ENCODE measurements around the gene APOD.

The APOD gene

GRCh38 chr3:195587406-195587805 is 3.7 kb upstream of the APOD start:
- DNase-seq (ENCODE audit: low read depth) = no peak

- DNase-seq (ENCODE audit: low read depth) = no peak
Measured at GRCh38 chr3:195584543-195584870, 767 bp upstream of the APOD start.

DNA sequence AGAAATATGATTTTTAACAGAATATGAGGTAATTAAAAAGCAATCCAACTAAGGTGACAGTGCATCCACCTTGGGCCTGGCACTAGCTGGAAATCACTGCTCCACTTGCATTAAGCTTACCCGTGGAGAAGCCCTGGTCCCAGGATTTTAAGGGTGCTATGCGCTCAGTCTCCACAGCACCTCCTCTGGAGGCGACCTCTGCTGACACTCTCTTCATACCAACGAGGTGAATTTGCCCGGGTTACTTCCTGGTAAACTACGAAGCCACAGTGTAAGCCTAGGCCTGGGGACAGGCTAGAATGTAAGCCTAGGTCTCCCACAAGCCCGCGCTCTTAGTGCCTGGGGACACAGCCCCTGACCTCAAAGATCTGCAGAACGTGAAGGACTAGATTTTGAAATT is 793 bp downstream of the APOD start:
- DNase-seq (ENCODE audit: low read depth) = no peak

- no peak for DNase-seq (ENCODE audit: low read depth)
Measured at GRCh38 chr3:195580744-195581443, 2.8 kb downstream of the APOD start.

GRCh38 chr3:195579281-195579680 is 4.5 kb downstream of the APOD start:
- DNase-seq (ENCODE audit: low read depth) = no peak

GRCh38 chr3:195578565-195578964 is 5.2 kb downstream of the APOD start:
- DNase-seq (ENCODE audit: low read depth) = no peak

DNA sequence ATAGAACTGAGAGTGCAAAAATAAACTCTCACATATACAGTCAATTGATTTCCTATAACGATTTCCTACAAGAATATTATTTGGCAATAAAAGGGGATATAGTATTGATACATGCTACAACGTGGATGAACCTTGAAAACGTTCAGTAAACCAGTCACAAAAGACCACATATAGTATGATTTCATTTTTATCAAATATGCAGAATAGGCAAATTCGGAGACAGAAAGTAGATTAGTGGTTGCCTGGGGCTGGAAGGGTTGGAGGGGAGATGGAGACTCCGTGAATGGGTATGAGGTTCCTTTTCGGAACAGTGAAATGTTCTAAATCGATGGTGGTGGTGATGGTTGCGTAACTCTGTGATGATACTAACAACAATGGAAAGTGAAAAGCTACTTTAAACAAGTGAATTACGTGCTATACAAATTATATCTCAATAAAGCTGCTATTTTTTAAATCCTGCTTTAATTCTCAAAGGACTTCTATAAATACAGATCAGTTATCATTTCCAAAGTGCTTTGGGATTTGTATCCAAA is 6.0 kb downstream of the APOD start:
- DNase-seq (ENCODE audit: low read depth) = no peak

DNA sequence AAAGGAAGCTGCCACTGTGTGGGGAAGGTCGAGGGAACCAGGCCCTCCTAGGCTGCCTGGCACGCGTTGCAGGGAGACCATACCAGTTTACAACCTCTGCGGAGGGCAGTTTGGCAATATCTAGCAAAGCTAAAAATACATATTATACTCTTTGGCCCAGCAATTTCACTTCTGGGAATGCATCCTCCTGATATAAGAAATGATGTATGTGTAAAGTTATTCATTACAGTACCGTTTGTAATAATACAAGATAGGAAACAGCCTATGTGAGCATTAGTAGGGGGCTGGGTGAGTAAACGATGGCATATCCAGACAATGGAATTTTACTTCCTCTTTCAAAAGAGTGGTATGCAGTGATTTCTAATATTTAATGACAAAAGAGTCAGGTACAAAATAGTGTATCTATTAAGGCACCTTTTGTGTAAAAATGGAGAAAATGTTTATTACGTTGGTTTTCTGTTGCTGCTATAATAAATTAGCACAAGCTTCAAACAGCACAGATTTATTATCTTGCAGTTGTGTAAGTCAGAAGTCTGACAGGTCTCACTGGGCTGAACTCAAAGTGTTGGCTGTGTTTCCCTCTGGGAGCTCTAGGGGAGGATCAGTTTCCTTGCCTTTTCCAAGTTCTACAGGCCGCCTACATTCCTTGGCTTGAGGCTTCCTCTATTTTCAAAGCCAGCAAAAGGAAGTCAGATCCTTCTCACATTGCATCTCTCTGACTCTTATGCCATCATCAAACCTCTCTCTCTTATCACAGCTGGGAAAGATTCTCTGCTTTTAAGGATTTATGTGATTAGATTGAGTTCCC is 9.0 kb downstream of the APOD start:
- no peak for DNase-seq (ENCODE audit: low read depth)

GRCh38 chr3:195573611-195574496 is 9.9 kb downstream of the APOD start:
- DNase-seq (ENCODE audit: low read depth) = no peak

- DNase-seq (ENCODE audit: low read depth) = no peak
Measured at GRCh38 chr3:195571361-195571760, 12.4 kb downstream of the APOD start.

DNA sequence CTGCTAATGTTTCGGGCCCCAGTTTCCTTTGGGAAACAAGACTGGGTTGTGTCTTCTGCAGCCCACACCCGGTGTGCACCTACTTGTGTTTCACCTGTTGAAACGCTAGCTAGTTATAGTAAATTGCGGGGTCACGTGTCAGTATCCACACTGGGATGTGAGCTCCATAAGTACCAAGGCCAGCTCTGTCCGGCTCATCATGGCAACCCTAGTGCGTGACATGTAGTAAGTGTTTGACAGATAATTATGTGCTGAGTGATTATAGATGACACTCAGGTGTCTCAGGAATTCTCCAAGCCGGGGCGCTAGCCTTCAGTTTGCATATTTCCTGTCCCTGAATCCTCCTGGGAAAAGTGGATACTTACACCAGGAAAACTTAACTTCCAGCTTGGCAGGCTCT is 12.8 kb downstream of the APOD start:
- no peak for DNase-seq (ENCODE audit: low read depth)

DNA sequence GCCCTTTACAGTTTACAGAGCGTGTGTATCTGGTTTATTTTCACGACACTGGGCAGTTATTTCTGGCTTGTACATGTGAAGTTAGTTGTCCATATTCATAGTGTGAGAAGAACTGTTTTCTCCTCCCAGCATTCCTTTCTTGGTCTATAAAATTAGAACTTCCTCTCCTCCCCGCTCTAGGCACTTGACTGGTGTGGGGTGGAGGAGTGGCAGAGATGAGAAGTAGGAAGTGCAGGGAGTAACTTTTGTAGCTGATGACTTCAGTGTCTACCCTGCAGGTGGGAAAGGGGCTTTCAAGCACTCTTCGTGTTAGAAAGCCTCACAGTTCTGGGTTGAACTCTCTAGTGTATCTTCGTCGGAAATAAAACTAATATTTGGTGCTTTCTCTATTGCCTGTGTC is 13.4 kb downstream of the APOD start:
- DNase-seq (ENCODE audit: low read depth) = no peak

DNA sequence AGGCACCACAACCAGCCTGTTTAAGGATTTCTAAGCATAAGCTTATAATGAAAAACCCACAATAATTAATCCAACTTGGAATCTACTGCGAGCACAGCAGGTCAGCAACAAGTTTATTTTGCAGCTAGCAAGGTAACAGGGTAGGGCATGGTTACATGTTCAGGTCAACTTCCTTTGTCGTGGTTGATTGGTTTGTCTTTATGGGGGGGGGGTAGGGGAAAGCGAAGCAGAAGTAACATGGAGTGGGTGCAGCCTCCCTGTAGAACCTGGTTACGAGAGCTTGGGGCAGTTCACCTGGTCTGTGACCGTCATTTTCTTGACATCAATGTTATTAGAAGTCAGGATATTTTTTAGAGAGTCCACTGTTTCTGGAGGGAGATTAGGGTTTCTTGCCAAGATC is 15.1 kb downstream of the APOD start:
- no peak for DNase-seq (ENCODE audit: low read depth)

- no peak for DNase-seq (ENCODE audit: low read depth)
Measured at GRCh38 chr3:195566797-195567196, 16.9 kb downstream of the APOD start.

DNA sequence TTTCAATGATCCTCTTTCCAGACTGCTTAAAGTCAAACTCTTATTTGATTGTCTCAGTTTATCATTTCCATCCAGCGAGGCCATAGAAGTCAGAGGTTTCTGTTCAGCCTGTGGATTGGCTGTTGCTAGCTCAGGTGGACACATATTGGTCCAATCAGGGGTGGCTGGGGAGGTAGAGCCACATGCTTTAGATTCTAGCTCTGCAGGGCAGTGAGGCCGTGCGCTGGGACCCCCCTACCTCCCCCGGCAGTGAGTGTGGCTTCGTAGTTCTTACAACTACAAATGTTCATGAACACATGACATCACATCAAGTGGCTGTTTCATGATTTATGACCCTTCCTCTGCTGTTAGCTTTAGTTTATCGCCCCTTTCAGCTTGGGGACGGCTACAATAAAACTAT is 18.0 kb downstream of the APOD start:
- no peak for DNase-seq (ENCODE audit: low read depth)

GRCh38 chr3:195563317-195563716 is 20.4 kb downstream of the APOD start:
- no peak for DNase-seq (ENCODE audit: low read depth)

GRCh38 chr3:195559723-195560409 is 23.9 kb downstream of the APOD start:
- DNase-seq (ENCODE audit: low read depth) = no peak

- DNase-seq (ENCODE audit: low read depth) = no peak
Measured at GRCh38 chr3:195558602-195559001, 25.1 kb downstream of the APOD start.

DNA sequence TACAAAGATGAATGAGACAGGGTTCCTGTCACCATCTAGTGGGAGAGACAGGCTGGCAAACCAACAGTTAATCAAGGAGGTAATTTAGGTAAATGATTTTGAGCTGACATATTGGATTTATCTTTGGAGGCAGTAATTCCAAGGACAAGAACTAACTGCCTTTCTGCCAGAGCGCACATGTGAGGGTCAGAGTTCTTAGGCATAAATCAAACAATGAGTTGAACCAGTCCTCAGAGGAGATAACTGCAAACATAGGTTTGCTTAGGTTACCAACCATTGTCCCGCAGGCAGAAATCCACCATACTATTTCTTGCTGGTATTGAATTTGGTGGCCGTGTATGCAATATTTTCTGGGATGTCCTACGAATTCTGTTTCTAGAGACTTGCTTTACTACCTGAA is 26.4 kb downstream of the APOD start:
- no peak for DNase-seq (ENCODE audit: low read depth)

GRCh38 chr3:195556390-195556789 is 27.4 kb downstream of the APOD start:
- DNase-seq (ENCODE audit: low read depth) = no peak

DNA sequence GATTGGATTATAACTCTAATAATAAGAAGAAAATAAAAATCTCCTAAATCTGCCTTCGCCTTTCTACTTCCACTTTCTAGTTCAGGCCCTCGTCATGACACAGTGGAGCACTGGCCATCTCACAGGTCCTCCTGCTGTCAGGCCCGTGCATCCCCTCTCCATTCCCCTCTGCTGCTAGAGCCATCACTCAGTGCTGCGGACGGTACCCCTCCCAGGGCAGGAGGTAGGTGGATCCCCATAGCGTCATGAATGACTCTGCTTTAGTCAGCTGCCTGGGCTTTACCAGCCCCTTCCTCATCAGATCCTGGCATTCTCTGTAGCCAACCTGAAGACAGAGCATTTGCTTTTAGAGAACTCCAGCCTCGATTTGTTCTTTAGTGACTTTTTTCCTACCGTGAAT is 28.6 kb downstream of the APOD start:
- DNase-seq (ENCODE audit: low read depth) = no peak

- no peak for DNase-seq (ENCODE audit: low read depth)
Measured at GRCh38 chr3:195554458-195554857, 29.3 kb downstream of the APOD start.
